HepG2 (cell line): ENCODE results near the gene BMF. TPM values are rescaled to one million over a fixed set of nuclear protein-coding genes. Genes with fewer than 3 reads are reported as not detected.
A peak's percentile ranks its signal among the peaks of the same experiment; 100 is the strongest.

Experiments used
- ATF7-NPFF ChIP-seq: sonication (generic); formaldehyde crosslinking; IDR thresholded peaks from 2 replicates; pipeline ENCODE4 v1.8.1; 2023; ENCODE audit warnings: mild to moderate bottlenecking, low read depth, missing genetic modification reagents, moderate library complexity
- ELF3 ChIP-seq: IDR thresholded peaks from 2 replicates; pipeline ENCODE4 v1.6.1; 2016; ENCODE audit warnings: missing genetic modification reagents, missing compliant biosample characterization
- GFI1 ChIP-seq: sonication (generic); formaldehyde crosslinking; IDR thresholded peaks from 2 replicates; pipeline ENCODE4 v1.5.0; 2020; ENCODE audit warnings: missing genetic modification reagents, mild to moderate bottlenecking, borderline replicate concordance
- JUN ChIP-seq: sonication (generic); formaldehyde crosslinking; IDR thresholded peaks from 2 replicates; pipeline ENCODE4 v1.4.0; 2020; ENCODE audit warnings: mild to moderate bottlenecking, missing genetic modification reagents
- KLF15 ChIP-seq: sonication (generic); formaldehyde crosslinking; IDR thresholded peaks from 2 replicates; pipeline ENCODE4 v1.8.1; 2023; ENCODE audit warnings: borderline replicate concordance, mild to moderate bottlenecking, inconsistent platforms, missing genetic modification reagents, mixed read lengths
- NFIB ChIP-seq: sonication (generic); formaldehyde crosslinking; IDR thresholded peaks from 2 replicates; pipeline ENCODE4 v1.9.0; 2021; ENCODE audit warnings: missing genetic modification reagents, mild to moderate bottlenecking, borderline replicate concordance
- NONO ChIP-seq, 2 experiments: fragments of 450-650 bp in 1 of 2; sonication (generic) in 1 of 2; formaldehyde crosslinking in 1 of 2; IDR thresholded peaks in 1 of 2; conservative IDR thresholded peaks in 1 of 2; 2 replicates each; pipeline versions ENCODE4 v1.6.1 to v1.8.0; 2017 to 2022; ENCODE audit warnings: mild to moderate bottlenecking in 1 of 2, missing genetic modification reagents in 1 of 2, moderate library complexity in 1 of 2
- NR2F1 ChIP-seq, 2 experiments: fragments of 450-650 bp in 1 of 2; formaldehyde crosslinking in 1 of 2; IDR thresholded peaks; 2 replicates each; pipeline versions ENCODE4 v1.5.0 to v1.6.1; 2016 to 2020; ENCODE audit warnings: mild to moderate bottlenecking in 1 of 2, missing compliant biosample characterization in 1 of 2, missing genetic modification reagents in 1 of 2, moderate library complexity in 1 of 2
- PAF1 ChIP-seq: IDR thresholded peaks from 2 replicates; pipeline ENCODE4 v1.6.1; 2016; ENCODE audit warnings: missing genetic modification reagents, missing compliant biosample characterization
- PHF20 ChIP-seq: sonication (generic); formaldehyde crosslinking; IDR thresholded peaks from 2 replicates; pipeline ENCODE4 v1.5.0; 2020; ENCODE audit warnings: mild to moderate bottlenecking, missing genetic modification reagents
- PPARG ChIP-seq: conservative IDR thresholded peaks from 2 replicates; pipeline ENCODE4 v1.6.1; 2016; ENCODE audit warnings: missing biosample characterization, missing genetic modification reagents
- RAD21 ChIP-seq: fragments of 450-650 bp; formaldehyde crosslinking; IDR thresholded peaks from 2 replicates; pipeline ENCODE4 v1.5.0; 2020; ENCODE audit warnings: mild to moderate bottlenecking
- THAP7 ChIP-seq: sonication (generic); formaldehyde crosslinking; IDR thresholded peaks from 2 replicates; pipeline ENCODE4 v1.8.1; 2023; ENCODE audit warnings: mild to moderate bottlenecking, missing genetic modification reagents
- ZNF609 ChIP-seq: sonication (generic); formaldehyde crosslinking; IDR thresholded peaks from 2 replicates; pipeline ENCODE4 v1.4.0; 2020; ENCODE audit warnings: mild to moderate bottlenecking, missing genetic modification reagents, borderline replicate concordance
- ZNF775 ChIP-seq: sonication (generic); formaldehyde crosslinking; IDR thresholded peaks from 2 replicates; pipeline ENCODE4 v1.4.0; 2020; ENCODE audit warnings: missing genetic modification reagents, mild to moderate bottlenecking, moderate library complexity, borderline replicate concordance
- ZNF816 ChIP-seq: sonication (generic); formaldehyde crosslinking; IDR thresholded peaks from 2 replicates; pipeline ENCODE4 v1.8.0; 2022; ENCODE audit warnings: missing genetic modification reagents, mild to moderate bottlenecking, borderline replicate concordance
- ZNF878 ChIP-seq: sonication (generic); formaldehyde crosslinking; IDR thresholded peaks from 2 replicates; pipeline ENCODE4 v1.8.1; 2023; ENCODE audit warnings: mild to moderate bottlenecking, missing genetic modification reagents, moderate library complexity
- polyA plus RNA-seq, 8 experiments: library from polyadenylated mRNA; depleted of rRNA in 3 of 8; stranded (reverse) in 7 of 8; unstranded in 1 of 8; fragments of >200 nt; fragmentation: Illumina TruSeq in 4 of 8; extraction: Trizol in 4 of 8; gene quantifications; 2 replicates each; pipeline versions ENCODE4 v1.2.1 to v1.2.3, GENCODE V29; 2011 to 2016; ENCODE audit warnings: low read depth in 4 of 8, missing spikeins in 1 of 8, mixed read lengths in 1 of 8; ENCODE audit not compliant: insufficient read depth in 1 of 8
- total RNA-seq, 5 experiments: library from RNA; depleted of rRNA; stranded (reverse); fragments of >200 nt; fragmentation: Illumina TruSeq; extraction: Trizol; gene quantifications; 2 replicates each; pipeline ENCODE4 v1.2.3, GENCODE V29; 2016; ENCODE audit warnings: low read depth in 1 of 5
- TF ChIP-seq, protein P1 (sequence below): sonication (generic); formaldehyde crosslinking; IDR thresholded peaks from 2 replicates; pipeline ENCODE4 v1.5.0; 2020; ENCODE audit warnings: mild to moderate bottlenecking, missing genetic modification reagents, borderline replicate concordance

The BMF gene
- total and polyA plus RNA-seq, 2 of the 13 experiments (the other 11 are each of a cell fraction or from before 2014, with no cell fraction given), result 8.7 to 15.9 TPM

- TF ChIP-seq ZNF609 (peak; percentile 88), JUN (peak; percentile 97), NONO (IDR thresholded peaks at IDR 0.05) (no peak), NONO (CRISPR knock-in tag; conservative IDR thresholded peaks at IDR 0.05) (peak; percentile 69; the same call in 1 of the 2 replicates), ATF7-NPFF (CRISPR knock-in tag) (peak; percentile 25; the same call in 1 of the 2 replicates), KLF15 (CRISPR knock-in tag) (no peak), ELF3 (CRISPR knock-in tag) (peak; percentile 84), NFIB (CRISPR knock-in tag) (no peak), ZNF775 (CRISPR knock-in tag) (no peak), PPARG (CRISPR knock-in tag) (peak; percentile 61), PHF20 (CRISPR knock-in tag) (no peak), RAD21 (CRISPR knock-in tag) (peak; percentile 65; the same call in 1 of the 2 replicates), THAP7 (CRISPR knock-in tag) (no peak), ZNF816 (CRISPR knock-in tag) (no peak; the same call in 1 of the 2 replicates), NR2F1 (CRISPR knock-in tag; IDR thresholded peaks at IDR 0.05) (peak; percentile 55 to 66; a peak in 3 of 4 replicates), ZNF878 (CRISPR knock-in tag) (peak; percentile 94), GFI1 (CRISPR knock-in tag) (peak; percentile 69; the same call in 1 of the 2 replicates), PAF1 (CRISPR knock-in tag) (no peak)
- TF ChIP-seq, protein P1, sequence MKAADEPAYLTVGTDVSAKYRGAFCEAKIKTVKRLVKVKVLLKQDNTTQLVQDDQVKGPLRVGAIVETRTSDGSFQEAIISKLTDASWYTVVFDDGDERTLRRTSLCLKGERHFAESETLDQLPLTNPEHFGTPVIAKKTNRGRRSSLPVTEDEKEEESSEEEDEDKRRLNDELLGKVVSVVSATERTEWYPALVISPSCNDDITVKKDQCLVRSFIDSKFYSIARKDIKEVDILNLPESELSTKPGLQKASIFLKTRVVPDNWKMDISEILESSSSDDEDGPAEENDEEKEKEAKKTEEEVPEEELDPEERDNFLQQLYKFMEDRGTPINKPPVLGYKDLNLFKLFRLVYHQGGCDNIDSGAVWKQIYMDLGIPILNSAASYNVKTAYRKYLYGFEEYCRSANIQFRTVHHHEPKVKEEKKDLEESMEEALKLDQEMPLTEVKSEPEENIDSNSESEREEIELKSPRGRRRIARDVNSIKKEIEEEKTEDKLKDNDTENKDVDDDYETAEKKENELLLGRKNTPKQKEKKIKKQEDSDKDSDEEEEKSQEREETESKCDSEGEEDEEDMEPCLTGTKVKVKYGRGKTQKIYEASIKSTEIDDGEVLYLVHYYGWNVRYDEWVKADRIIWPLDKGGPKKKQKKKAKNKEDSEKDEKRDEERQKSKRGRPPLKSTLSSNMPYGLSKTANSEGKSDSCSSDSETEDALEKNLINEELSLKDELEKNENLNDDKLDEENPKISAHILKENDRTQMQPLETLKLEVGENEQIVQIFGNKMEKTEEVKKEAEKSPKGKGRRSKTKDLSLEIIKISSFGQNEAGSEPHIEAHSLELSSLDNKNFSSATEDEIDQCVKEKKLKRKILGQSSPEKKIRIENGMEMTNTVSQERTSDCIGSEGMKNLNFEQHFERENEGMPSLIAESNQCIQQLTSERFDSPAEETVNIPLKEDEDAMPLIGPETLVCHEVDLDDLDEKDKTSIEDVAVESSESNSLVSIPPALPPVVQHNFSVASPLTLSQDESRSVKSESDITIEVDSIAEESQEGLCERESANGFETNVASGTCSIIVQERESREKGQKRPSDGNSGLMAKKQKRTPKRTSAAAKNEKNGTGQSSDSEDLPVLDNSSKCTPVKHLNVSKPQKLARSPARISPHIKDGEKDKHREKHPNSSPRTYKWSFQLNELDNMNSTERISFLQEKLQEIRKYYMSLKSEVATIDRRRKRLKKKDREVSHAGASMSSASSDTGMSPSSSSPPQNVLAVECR (CRISPR knock-in tag), result peak; percentile 76; the same call in 1 of the 2 replicates
These were observed 10.0 kb downstream of the BMF start (continued) for GRCh38 chr15:40098489-40099261.
